ENCODE results near the gene RAMP2. TPM values are rescaled to one million over a fixed set of nuclear protein-coding genes. Genes with fewer than 3 reads are reported as not detected.
A peak's percentile ranks its signal among the peaks of the same experiment; 100 is the strongest.

RAMP2 gene
- total and polyA plus RNA-seq, 2 of the 13 experiments (the other 11 are each of a cell fraction or from before 2014, with no cell fraction given): 1.4 to 5.2 TPM

DNA sequence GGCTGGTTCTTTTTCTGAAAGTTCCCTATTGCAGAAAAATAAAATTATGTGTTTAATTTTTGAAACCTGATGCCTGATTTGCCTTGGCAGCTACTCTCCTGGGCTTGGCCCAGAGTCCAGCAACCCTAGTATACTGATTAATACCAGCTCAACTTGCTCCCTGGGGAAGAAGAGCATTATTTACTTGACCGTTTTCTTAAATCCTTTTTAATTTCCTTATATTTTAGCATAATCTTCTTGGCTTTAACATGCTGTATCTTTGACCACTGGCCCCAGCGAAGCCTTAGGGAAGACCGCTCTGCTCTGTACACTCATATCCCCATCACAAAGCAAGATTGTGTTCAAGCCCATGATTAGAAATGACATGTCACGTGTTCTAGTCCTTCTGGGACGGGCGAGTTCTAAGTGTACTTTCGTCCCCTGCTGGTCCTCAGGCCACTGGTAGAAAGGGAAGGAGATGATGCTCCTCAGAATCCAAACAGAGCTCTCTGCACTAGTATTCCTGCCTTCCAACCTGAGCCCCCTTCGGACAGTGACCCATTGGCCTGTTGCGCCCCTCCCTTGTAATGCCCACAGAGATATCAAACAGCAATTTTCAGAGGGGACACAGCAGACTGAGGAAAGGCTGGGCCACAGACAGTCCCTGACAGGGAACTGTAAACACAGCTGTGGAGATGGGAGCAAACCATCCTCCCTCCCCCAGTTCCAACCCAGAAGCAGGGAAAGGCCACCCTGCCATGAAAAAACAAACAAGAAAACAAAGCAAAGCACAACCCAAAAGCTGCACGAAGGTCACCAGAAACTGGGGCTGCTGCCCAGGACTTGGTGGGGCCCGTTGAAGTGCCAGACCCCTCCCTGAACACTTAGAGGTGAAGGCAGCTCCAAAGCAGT lies 11.9 kb upstream of the RAMP2 start (continued):
- TF ChIP-seq NFAT5 (CRISPR knock-in tag; IDR thresholded peaks at IDR 0.05): no peak
- TF ChIP-seq FOXO4 (CRISPR knock-in tag; conservative IDR thresholded peaks at IDR 0.05): no peak
- no peak for TF ChIP-seq ZKSCAN1 (IDR thresholded peaks at IDR 0.05; ENCODE audit: low read length)
- TF ChIP-seq ZNF558 (CRISPR knock-in tag; IDR thresholded peaks at IDR 0.05; ENCODE audit: borderline replicate concordance): no peak
- TF ChIP-seq, protein P1, sequence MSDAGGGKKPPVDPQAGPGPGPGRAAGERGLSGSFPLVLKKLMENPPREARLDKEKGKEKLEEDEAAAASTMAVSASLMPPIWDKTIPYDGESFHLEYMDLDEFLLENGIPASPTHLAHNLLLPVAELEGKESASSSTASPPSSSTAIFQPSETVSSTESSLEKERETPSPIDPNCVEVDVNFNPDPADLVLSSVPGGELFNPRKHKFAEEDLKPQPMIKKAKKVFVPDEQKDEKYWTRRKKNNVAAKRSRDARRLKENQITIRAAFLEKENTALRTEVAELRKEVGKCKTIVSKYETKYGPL (CRISPR knock-in tag; IDR thresholded peaks at IDR 0.05): no peak
- no peak for TF ChIP-seq ZSCAN5A (CRISPR knock-in tag; IDR thresholded peaks at IDR 0.05; ENCODE audit: borderline replicate concordance)
- peak; percentile 21; the same call in 1 of the 2 replicates for TF ChIP-seq PAXIP1 (CRISPR knock-in tag; conservative IDR thresholded peaks at IDR 0.05)
- TF ChIP-seq ZMYM4 (CRISPR knock-in tag; IDR thresholded peaks at IDR 0.05): no peak
- TF ChIP-seq U2AF1 (optimal IDR thresholded peaks at IDR 0.05; ENCODE audit: low read depth, low read length): no peak
- no peak for TF ChIP-seq ZNF878 (CRISPR knock-in tag; IDR thresholded peaks at IDR 0.05)
- no peak for TF ChIP-seq MYNN (CRISPR knock-in tag; IDR thresholded peaks at IDR 0.05; ENCODE audit: low read depth)
- 0 out of 2 replicates have a peak, but pooled peaks have one; percentile 43 for TF ChIP-seq SSRP1 (CRISPR knock-in tag; IDR thresholded peaks at IDR 0.05)
